ENCODE data around the gene C2CD2.

GRCh38 chr21:41951876-41952567 is 1.8 kb downstream of the C2CD2 start:
- no peak for TF ChIP-seq REST (IDR thresholded peaks at IDR 0.05; ENCODE audit: unreplicated experiment)
- TF ChIP-seq POLR2AphosphoS5 (IDR thresholded peaks at IDR 0.05; ENCODE audit: low read depth): no peak
- no peak for TF ChIP-seq CTCF (conservative IDR thresholded peaks at IDR 0.05; ENCODE audit: low read depth in 2 of 2)
